ENCODE data around the gene RPL7L1.

The RPL7L1 gene

GRCh38 chr6:42916288-42916687 lies 36.9 kb downstream of the RPL7L1 start:
- no peak for TF ChIP-seq CTCF (IDR thresholded peaks at IDR 0.05; ENCODE audit: insufficient read depth, low read depth, low read length, missing control alignments)
- no peak overlapping the region for H3K4me3 ChIP-seq (ENCODE audit: low read depth, low read length)
- no peak for DNase-seq (ENCODE audit: low read depth)

- no peak for TF ChIP-seq CTCF (IDR thresholded peaks at IDR 0.05; ENCODE audit: insufficient read depth, low read depth, low read length, missing control alignments)
- H3K4me3 ChIP-seq (ENCODE audit: low read depth, low read length) = no peak overlapping the region
Observed at GRCh38 chr6:42921801-42922200, 42.4 kb downstream of the RPL7L1 start.

GRCh38 chr6:42923666-42924065 lies 44.2 kb downstream of the RPL7L1 start:
- H3K4me3 ChIP-seq (ENCODE audit: low read depth, low read length) = no peak overlapping the region
- DNase-seq (ENCODE audit: low read depth) = no peak
- TF ChIP-seq CTCF (IDR thresholded peaks at IDR 0.05; ENCODE audit: insufficient read depth, low read depth, low read length, missing control alignments) = no peak

More at GRCh38 chr6:42921801-42922200, 42.4 kb downstream of the RPL7L1 start:
- no peak for DNase-seq (ENCODE audit: low read depth)

- TF ChIP-seq CTCF (IDR thresholded peaks at IDR 0.05; ENCODE audit: insufficient read depth, low read depth, low read length, missing control alignments) = no peak
- no peak for DNase-seq (ENCODE audit: low read depth)
- no peak overlapping the region for H3K4me3 ChIP-seq (ENCODE audit: low read depth, low read length)
Observed at GRCh38 chr6:42925248-42925857, 45.9 kb downstream of the RPL7L1 start.

- DNase-seq (ENCODE audit: low read depth) = peak; percentile 99
- no peak for TF ChIP-seq CTCF (IDR thresholded peaks at IDR 0.05; ENCODE audit: insufficient read depth, low read depth, low read length, missing control alignments)
- peak within 1 kb of the TSS; percentile 85 for H3K4me3 ChIP-seq (ENCODE audit: low read depth, low read length)
Observed at GRCh38 chr6:42928986-42929820, 49.8 kb downstream of the RPL7L1 start, which contains the start of gene CNPY3. Gene CNPY3, plus strand, starts transcription at chr6:42929480. Its CDS starts 91 bp downstream, at chr6:42929571.

GRCh38 chr6:42929821-42930360 lies 50.5 kb downstream of the RPL7L1 start:
- TF ChIP-seq CTCF (IDR thresholded peaks at IDR 0.05; ENCODE audit: insufficient read depth, low read depth, low read length, missing control alignments) = no peak
- peak; percentile 96 for DNase-seq (ENCODE audit: low read depth)
- H3K4me3 ChIP-seq (ENCODE audit: low read depth, low read length) = peak overlapping the region; percentile 85
